Left lobe of liver (tissue), 2 donors: ENCODE results near the gene DUSP28. TPM values are rescaled to one million over a fixed set of nuclear protein-coding genes. Genes with fewer than 3 reads are reported as not detected.

ENCODE experiments used
- ATAC-seq: fragments of 200-7000 bp; cut with Tn5 transposase; one replicate; pipeline ENCODE4 v1.9.1; 2020; ENCODE audit warnings: mild to moderate bottlenecking, moderate library complexity
- DNase-seq: peaks from one replicate; pipeline ENCODE4 v3.0.0-alpha.2; 2020; ENCODE audit warnings: low spot score
- total RNA-seq: library from RNA; stranded (reverse); gene quantifications from one replicate; pipeline ENCODE4 v1.2.1, GENCODE V29; 2021
- donor health status: DM: no; HTN: no; CAD: no; lungs with moderate emphysema.
- donor health status: DM: no; HTN: yes; CAD: no.

Gene DUSP28
- total RNA-seq, 1 donor from 2014 or later, result 2.0 TPM

GRCh38 chr2:240596491-240596931, 36.4 kb downstream of the DUSP28 start:
- DNase-seq (peak; percentile 90), ATAC-seq (peak; percentile 82)

GRCh38 chr2:240597054-240597418, 36.9 kb downstream of the DUSP28 start:
- DNase-seq (peak; percentile 44), ATAC-seq (no peak)

GRCh38 chr2:240597419-240598181, 37.4 kb downstream of the DUSP28 start:
- ATAC-seq, result no peak
- DNase-seq, result peak; percentile 43

- peak; percentile 42 for DNase-seq
- no peak for ATAC-seq
Measured at GRCh38 chr2:240598311-240598911, 38.3 kb downstream of the DUSP28 start.

GRCh38 chr2:240599141-240599583, 39.0 kb downstream of the DUSP28 start:
- DNase-seq (peak; percentile 33), ATAC-seq (no peak)

GRCh38 chr2:240600451-240600961, 40.3 kb downstream of the DUSP28 start:
- DNase-seq (peak; percentile 39), ATAC-seq (no peak)

- no peak for DNase-seq
- ATAC-seq, result no peak
Measured at GRCh38 chr2:240601061-240601830, 41.1 kb downstream of the DUSP28 start.

- DNase-seq, result peak; percentile 38
- ATAC-seq, result no peak
Measured at GRCh38 chr2:240601831-240602160, 41.6 kb downstream of the DUSP28 start.

GRCh38 chr2:240602266-240603050, 42.3 kb downstream of the DUSP28 start:
- ATAC-seq (no peak), DNase-seq (peak; percentile 41)

- DNase-seq, result peak; percentile 41
- ATAC-seq, result no peak
Measured at GRCh38 chr2:240603081-240603835, 43.1 kb downstream of the DUSP28 start.

GRCh38 chr2:240603846-240604245, 43.7 kb downstream of the DUSP28 start:
- peak; percentile 3 for ATAC-seq
- DNase-seq, result peak; percentile 46

GRCh38 chr2:240604291-240604938, 44.3 kb downstream of the DUSP28 start:
- ATAC-seq (peak; percentile 95), DNase-seq (peak; percentile 91)

GRCh38 chr2:240604939-240605716, 45.0 kb downstream of the DUSP28 start:
- ATAC-seq, result no peak

GRCh38 chr2:240605867-240606743, 45.9 kb downstream of the DUSP28 start:
- ATAC-seq, result no peak
- no peak for DNase-seq

More at GRCh38 chr2:240604939-240605716, 45.0 kb downstream of the DUSP28 start:
- DNase-seq, result no peak

GRCh38 chr2:240611601-240612210, 51.5 kb downstream of the DUSP28 start:
- DNase-seq (no peak), ATAC-seq (no peak)
